HCT116 (cell line): ENCODE measurements around the gene HMGCL.

ENCODE experiments used
- EZH2 ChIP-seq: fragments of 200-600 bp; sonication (generic); IDR thresholded peaks from 2 replicates; pipeline ENCODE4 v1.6.1; 2017; ENCODE audit warnings: antibody characterized with exemption, mixed run types
- POLR2A ChIP-seq: IDR thresholded peaks from 2 replicates; pipeline ENCODE4 v1.7.0; 2011; ENCODE audit warnings: borderline replicate concordance; ENCODE audit not compliant: insufficient read depth, insufficient read length; ENCODE audit errors: extremely low read depth
- SP1 ChIP-seq: IDR thresholded peaks from 2 replicates; pipeline ENCODE4 v1.6.1; 2012; ENCODE audit warnings: low read depth
- SRF ChIP-seq: IDR thresholded peaks from 2 replicates; pipeline ENCODE4 v1.6.1; 2012; ENCODE audit warnings: low read depth
- ZBTB33 ChIP-seq: IDR thresholded peaks from 2 replicates; pipeline ENCODE4 v1.6.1; 2011; ENCODE audit warnings: mild to moderate bottlenecking, low read length, moderate library complexity; ENCODE audit not compliant: insufficient replicate concordance; ENCODE audit errors: extremely low read depth
- TF ChIP-seq, protein P1 (sequence below), 3 experiments: fragments of 200-600 bp in 1 of 3; sonication (generic) in 1 of 3; IDR thresholded peaks in 2 of 3; conservative IDR thresholded peaks in 1 of 3; 2 replicates each; pipeline ENCODE4 v1.5.1; 2012 to 2017; ENCODE audit warnings: low read depth in 2 of 3, low read length in 2 of 3, antibody characterized with exemption in 1 of 3, borderline replicate concordance in 1 of 3, control low read depth in 1 of 3, mild to moderate bottlenecking in 1 of 3, mixed read lengths in 1 of 3, mixed run types in 1 of 3, moderate library complexity in 1 of 3; ENCODE audit not compliant: insufficient read depth in 1 of 3
- TF ChIP-seq, protein P2 (sequence below): IDR thresholded peaks from 2 replicates; pipeline ENCODE4 v1.6.1; 2012
- TF ChIP-seq, protein P3 (sequence below): IDR thresholded peaks from 2 replicates; pipeline ENCODE4 v1.6.1; 2012; ENCODE audit warnings: low read depth

- TF ChIP-seq POLR2A (no peak), ZBTB33 (no peak), EZH2 (no peak), SRF (no peak), SP1 (no peak)
- TF ChIP-seq, protein P1, sequence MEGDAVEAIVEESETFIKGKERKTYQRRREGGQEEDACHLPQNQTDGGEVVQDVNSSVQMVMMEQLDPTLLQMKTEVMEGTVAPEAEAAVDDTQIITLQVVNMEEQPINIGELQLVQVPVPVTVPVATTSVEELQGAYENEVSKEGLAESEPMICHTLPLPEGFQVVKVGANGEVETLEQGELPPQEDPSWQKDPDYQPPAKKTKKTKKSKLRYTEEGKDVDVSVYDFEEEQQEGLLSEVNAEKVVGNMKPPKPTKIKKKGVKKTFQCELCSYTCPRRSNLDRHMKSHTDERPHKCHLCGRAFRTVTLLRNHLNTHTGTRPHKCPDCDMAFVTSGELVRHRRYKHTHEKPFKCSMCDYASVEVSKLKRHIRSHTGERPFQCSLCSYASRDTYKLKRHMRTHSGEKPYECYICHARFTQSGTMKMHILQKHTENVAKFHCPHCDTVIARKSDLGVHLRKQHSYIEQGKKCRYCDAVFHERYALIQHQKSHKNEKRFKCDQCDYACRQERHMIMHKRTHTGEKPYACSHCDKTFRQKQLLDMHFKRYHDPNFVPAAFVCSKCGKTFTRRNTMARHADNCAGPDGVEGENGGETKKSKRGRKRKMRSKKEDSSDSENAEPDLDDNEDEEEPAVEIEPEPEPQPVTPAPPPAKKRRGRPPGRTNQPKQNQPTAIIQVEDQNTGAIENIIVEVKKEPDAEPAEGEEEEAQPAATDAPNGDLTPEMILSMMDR (IDR thresholded peaks at IDR 0.05 in 2 of 3, conservative IDR thresholded peaks at IDR 0.05 in 1 of 3; ENCODE audit: borderline replicate concordance in 1 of 3, insufficient read depth in 1 of 3, low read depth in 2 of 3, low read length in 2 of 3) = peak; percentile 77 to 93 (median 88)
- TF ChIP-seq, protein P2, sequence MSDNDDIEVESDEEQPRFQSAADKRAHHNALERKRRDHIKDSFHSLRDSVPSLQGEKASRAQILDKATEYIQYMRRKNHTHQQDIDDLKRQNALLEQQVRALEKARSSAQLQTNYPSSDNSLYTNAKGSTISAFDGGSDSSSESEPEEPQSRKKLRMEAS = no peak
- TF ChIP-seq, protein P3, sequence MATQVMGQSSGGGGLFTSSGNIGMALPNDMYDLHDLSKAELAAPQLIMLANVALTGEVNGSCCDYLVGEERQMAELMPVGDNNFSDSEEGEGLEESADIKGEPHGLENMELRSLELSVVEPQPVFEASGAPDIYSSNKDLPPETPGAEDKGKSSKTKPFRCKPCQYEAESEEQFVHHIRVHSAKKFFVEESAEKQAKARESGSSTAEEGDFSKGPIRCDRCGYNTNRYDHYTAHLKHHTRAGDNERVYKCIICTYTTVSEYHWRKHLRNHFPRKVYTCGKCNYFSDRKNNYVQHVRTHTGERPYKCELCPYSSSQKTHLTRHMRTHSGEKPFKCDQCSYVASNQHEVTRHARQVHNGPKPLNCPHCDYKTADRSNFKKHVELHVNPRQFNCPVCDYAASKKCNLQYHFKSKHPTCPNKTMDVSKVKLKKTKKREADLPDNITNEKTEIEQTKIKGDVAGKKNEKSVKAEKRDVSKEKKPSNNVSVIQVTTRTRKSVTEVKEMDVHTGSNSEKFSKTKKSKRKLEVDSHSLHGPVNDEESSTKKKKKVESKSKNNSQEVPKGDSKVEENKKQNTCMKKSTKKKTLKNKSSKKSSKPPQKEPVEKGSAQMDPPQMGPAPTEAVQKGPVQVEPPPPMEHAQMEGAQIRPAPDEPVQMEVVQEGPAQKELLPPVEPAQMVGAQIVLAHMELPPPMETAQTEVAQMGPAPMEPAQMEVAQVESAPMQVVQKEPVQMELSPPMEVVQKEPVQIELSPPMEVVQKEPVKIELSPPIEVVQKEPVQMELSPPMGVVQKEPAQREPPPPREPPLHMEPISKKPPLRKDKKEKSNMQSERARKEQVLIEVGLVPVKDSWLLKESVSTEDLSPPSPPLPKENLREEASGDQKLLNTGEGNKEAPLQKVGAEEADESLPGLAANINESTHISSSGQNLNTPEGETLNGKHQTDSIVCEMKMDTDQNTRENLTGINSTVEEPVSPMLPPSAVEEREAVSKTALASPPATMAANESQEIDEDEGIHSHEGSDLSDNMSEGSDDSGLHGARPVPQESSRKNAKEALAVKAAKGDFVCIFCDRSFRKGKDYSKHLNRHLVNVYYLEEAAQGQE = no peak
These were observed 15.5 kb downstream of the HMGCL start for GRCh38 chr1:23809751-23810171.
